Fibroblast of lung (primary cell): ENCODE results near the gene CNN3. TPM values are rescaled to one million over a fixed set of nuclear protein-coding genes. Genes with fewer than 3 reads are reported as not detected.

Source experiments
- DNase-seq, 2 donors: peaks; one replicate each; pipeline versions ENCODE4 v3.0.0 to v3.0.0-alpha.2; 2010; ENCODE audit warnings: low read depth in 2 of 2
- H2AFZ ChIP-seq: 2 replicates; pipeline ENCODE4 v1.5.1; 2012; ENCODE audit warnings: low read length, control low read depth, inconsistent platforms
- H3K27ac ChIP-seq: 2 replicates; pipeline ENCODE4 v1.5.1; 2011; ENCODE audit warnings: low read length, control low read depth; ENCODE audit not compliant: insufficient read depth
- H3K27me3 ChIP-seq: 2 replicates; pipeline ENCODE4 v1.5.1; 2011; ENCODE audit warnings: mild to moderate bottlenecking, low read length; ENCODE audit not compliant: control insufficient read depth, insufficient read depth
- H3K36me3 ChIP-seq: 2 replicates; pipeline ENCODE4 v1.5.1; 2011; ENCODE audit warnings: low read length; ENCODE audit not compliant: control insufficient read depth, insufficient read depth
- H3K4me1 ChIP-seq: 2 replicates; pipeline ENCODE4 v1.5.1; 2011; ENCODE audit warnings: low read length; ENCODE audit not compliant: control insufficient read depth, insufficient read depth; ENCODE audit errors: extremely low read depth
- H3K4me2 ChIP-seq: 2 replicates; pipeline ENCODE4 v1.5.1; 2011; ENCODE audit warnings: low read length, control low read depth; ENCODE audit not compliant: insufficient read depth; ENCODE audit errors: extremely low read depth
- H3K4me3 ChIP-seq, 4 experiments: fragments of 200-600 bp in 1 of 4; sonication (generic) in 1 of 4; replicated peaks in 1 of 4; 2 replicates each; pipeline ENCODE4 v1.5.1; 2011 to 2016; ENCODE audit warnings: low read length in 4 of 4, low read depth in 3 of 4, mild to moderate bottlenecking in 3 of 4, control low read depth in 2 of 4, inconsistent platforms in 1 of 4, mixed read lengths in 1 of 4; ENCODE audit not compliant: insufficient read depth in 1 of 4; ENCODE audit errors: control extremely low read depth in 1 of 4
- H3K79me2 ChIP-seq: 2 replicates; pipeline ENCODE4 v1.5.1; 2012; ENCODE audit warnings: mild to moderate bottlenecking, low read length, inconsistent platforms; ENCODE audit not compliant: control insufficient read depth, insufficient read depth
- H3K9ac ChIP-seq: 2 replicates; pipeline ENCODE4 v1.5.1; 2011; ENCODE audit warnings: mild to moderate bottlenecking, low read length, control low read depth; ENCODE audit not compliant: insufficient read depth
- H3K9me3 ChIP-seq: 2 replicates; pipeline ENCODE4 v1.5.1; 2012; ENCODE audit warnings: low read depth, low read length; ENCODE audit not compliant: control insufficient read depth, insufficient read depth
- H4K20me1 ChIP-seq: 2 replicates; pipeline ENCODE4 v1.5.1; 2011; ENCODE audit warnings: low read length; ENCODE audit not compliant: control insufficient read depth, insufficient read depth; ENCODE audit errors: extremely low read depth
- EZH2 ChIP-seq: IDR thresholded peaks from 2 replicates; pipeline ENCODE4 v1.5.1; 2012; ENCODE audit warnings: low read length, control low read depth, mild to moderate bottlenecking; ENCODE audit errors: missing control alignments
- polyA plus RNA-seq, 2 donors: library from polyadenylated mRNA; depleted of rRNA in 1 of 2; stranded (reverse) in 1 of 2; unstranded in 1 of 2; fragments of >200 nt; gene quantifications; 2 replicates each; pipeline ENCODE4 v1.2.1, GENCODE V29; 2011 to 2012; ENCODE audit warnings: missing spikeins in 1 of 2
- total RNA-seq: library from RNA; depleted of rRNA; stranded (reverse); fragments of >200 nt; gene quantifications from 2 replicates; pipeline ENCODE4 v1.2.1, GENCODE V29; 2014
- TF ChIP-seq, protein P1 (sequence below), 2 donors: IDR thresholded peaks in 1 of 2; conservative IDR thresholded peaks in 1 of 2; 1 replicate in 1 of 2; 2 replicates in 1 of 2; pipeline ENCODE4 v1.5.1; 2011 to 2012; ENCODE audit warnings: low read length in 2 of 2, control low read depth in 1 of 2, inconsistent platforms in 1 of 2, low read depth in 1 of 2, mild to moderate bottlenecking in 1 of 2

The CNN3 gene
- total and polyA plus RNA-seq, 2 donors (not counting 1 experiment from before 2014, with no cell fraction given): 601 to 670 TPM

DNA sequence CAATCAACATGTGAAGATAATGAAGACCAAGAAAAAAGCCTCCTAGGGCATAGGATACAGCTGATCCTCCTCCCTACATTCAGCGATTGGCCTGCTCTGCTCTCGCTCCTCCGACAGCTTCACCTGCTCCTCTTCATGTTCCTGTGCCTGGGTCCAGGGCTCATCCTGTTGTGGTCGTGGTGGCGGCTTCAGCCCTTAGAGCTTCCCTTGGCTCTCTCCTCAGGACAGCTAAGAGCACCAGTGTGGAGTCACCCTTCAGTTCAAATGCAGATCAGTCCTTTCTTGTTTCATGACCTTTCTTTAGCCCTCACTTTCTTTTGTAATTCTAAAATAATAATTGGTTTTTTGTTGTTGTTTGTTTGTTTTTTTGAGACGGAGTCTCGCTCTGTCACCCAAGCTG, 18.7 kb downstream of the CNN3 start:
- H3K4me2 ChIP-seq: no peak overlapping the region
- TF ChIP-seq EZH2: no peak
- TF ChIP-seq, protein P1, sequence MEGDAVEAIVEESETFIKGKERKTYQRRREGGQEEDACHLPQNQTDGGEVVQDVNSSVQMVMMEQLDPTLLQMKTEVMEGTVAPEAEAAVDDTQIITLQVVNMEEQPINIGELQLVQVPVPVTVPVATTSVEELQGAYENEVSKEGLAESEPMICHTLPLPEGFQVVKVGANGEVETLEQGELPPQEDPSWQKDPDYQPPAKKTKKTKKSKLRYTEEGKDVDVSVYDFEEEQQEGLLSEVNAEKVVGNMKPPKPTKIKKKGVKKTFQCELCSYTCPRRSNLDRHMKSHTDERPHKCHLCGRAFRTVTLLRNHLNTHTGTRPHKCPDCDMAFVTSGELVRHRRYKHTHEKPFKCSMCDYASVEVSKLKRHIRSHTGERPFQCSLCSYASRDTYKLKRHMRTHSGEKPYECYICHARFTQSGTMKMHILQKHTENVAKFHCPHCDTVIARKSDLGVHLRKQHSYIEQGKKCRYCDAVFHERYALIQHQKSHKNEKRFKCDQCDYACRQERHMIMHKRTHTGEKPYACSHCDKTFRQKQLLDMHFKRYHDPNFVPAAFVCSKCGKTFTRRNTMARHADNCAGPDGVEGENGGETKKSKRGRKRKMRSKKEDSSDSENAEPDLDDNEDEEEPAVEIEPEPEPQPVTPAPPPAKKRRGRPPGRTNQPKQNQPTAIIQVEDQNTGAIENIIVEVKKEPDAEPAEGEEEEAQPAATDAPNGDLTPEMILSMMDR (conservative IDR thresholded peaks at IDR 0.05 in 1 of 2, IDR thresholded peaks at IDR 0.05 in 1 of 2; ENCODE audit: low read depth in 1 of 2, low read length in 2 of 2): no peak
- H3K27ac ChIP-seq: no peak overlapping the region
- H4K20me1 ChIP-seq: peaks cover 3% of the 10 kb centered on the region
- H3K4me3 ChIP-seq: no peak overlapping the region
- H3K27me3 ChIP-seq: no peaks in the 10 kb centered on the region
- H3K9ac ChIP-seq: no peak overlapping the region
- peaks cover 98% of the 10 kb centered on the region for H3K79me2 ChIP-seq
- no peak overlapping the region for H2AFZ ChIP-seq
- DNase-seq: no peak
- H3K36me3 ChIP-seq: peaks cover 7% of the 10 kb centered on the region
- H3K4me1 ChIP-seq: peaks cover 9% of the 10 kb centered on the region
- H3K9me3 ChIP-seq: no peaks in the 10 kb centered on the region

GRCh38 chr1:94907136-94907535, 19.8 kb downstream of the CNN3 start:
- no peak overlapping the region for H3K4me2 ChIP-seq
- peaks cover 13% of the 10 kb centered on the region for H3K36me3 ChIP-seq
- H3K27ac ChIP-seq: no peak overlapping the region
- H4K20me1 ChIP-seq: peaks cover 3% of the 10 kb centered on the region
- no peaks in the 10 kb centered on the region for H3K9me3 ChIP-seq
- peaks cover 5% of the 10 kb centered on the region for H3K4me1 ChIP-seq
- H3K4me3 ChIP-seq: no peak overlapping the region
- no peak overlapping the region for H2AFZ ChIP-seq
- peaks cover 96% of the 10 kb centered on the region for H3K79me2 ChIP-seq
- H3K27me3 ChIP-seq: no peaks in the 10 kb centered on the region
- no peak overlapping the region for H3K9ac ChIP-seq
- DNase-seq: no peak
- TF ChIP-seq, protein P1 (conservative IDR thresholded peaks at IDR 0.05 in 1 of 2, IDR thresholded peaks at IDR 0.05 in 1 of 2; ENCODE audit: low read depth in 1 of 2, low read length in 2 of 2): no peak
- no peak for TF ChIP-seq EZH2

DNA sequence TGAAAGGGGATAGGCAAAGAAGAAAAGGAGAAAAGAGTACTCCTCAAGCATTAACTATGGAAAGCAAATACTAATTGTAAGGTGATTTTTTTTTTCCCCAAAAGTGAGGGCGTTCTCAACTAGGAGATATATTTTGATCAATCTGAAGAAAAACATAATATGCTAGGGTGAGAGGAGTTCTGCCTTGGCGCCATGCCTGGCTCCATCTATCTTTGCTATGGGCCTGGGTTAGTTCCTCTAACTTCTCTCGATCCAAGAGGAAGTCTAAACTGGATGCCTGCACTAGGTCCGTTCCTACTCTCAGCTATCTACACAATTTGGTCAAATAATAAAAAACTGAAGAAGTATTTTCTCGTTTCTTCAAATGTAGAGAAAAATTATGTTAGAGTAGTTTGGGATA, 20.5 kb downstream of the CNN3 start:
- Histone ChIP-seq H3K36me3 (peaks cover 16% of the 10 kb centered on the region), H3K27ac (no peak overlapping the region), H3K4me2 (no peak overlapping the region), H4K20me1 (peaks cover 3% of the 10 kb centered on the region), H2AFZ (no peak overlapping the region), H3K4me1 (peaks cover 5% of the 10 kb centered on the region), H3K9ac (no peak overlapping the region), H3K4me3 (no peak overlapping the region), H3K9me3 (no peaks in the 10 kb centered on the region), H3K79me2 (peaks cover 95% of the 10 kb centered on the region), H3K27me3 (no peaks in the 10 kb centered on the region)
- no peak for TF ChIP-seq EZH2
- TF ChIP-seq, protein P1 (conservative IDR thresholded peaks at IDR 0.05 in 1 of 2, IDR thresholded peaks at IDR 0.05 in 1 of 2; ENCODE audit: low read depth in 1 of 2, low read length in 2 of 2): no peak
- no peak for DNase-seq
